Body of pancreas (tissue), 4 donors: Measurements from ENCODE around the gene BRSK1. TPM values are rescaled to one million over a fixed set of nuclear protein-coding genes. Genes with fewer than 3 reads are reported as not detected.

Source experiments
- ATAC-seq: fragments of 150-250 bp; one replicate; pipeline ENCODE4 v1.9.1; 2016
- DNase-seq, 4 donors: peaks; one replicate each; pipeline ENCODE4 v3.0.0-alpha.2; 2019
- H3K27ac ChIP-seq, 4 donors: fragments of 200-600 bp; sonication (generic); 1 replicate in 3 of 4; 2 replicates in 1 of 4; pipeline versions ENCODE4 v1.5.1 to v1.6.1; 2016 to 2019; ENCODE audit warnings: mild to moderate bottlenecking in 1 of 4, mixed read lengths in 1 of 4, moderate library complexity in 1 of 4
- H3K27me3 ChIP-seq, 2 donors: fragments of 200-600 bp; sonication (generic); one replicate each; pipeline ENCODE4 v1.6.0; 2016; ENCODE audit warnings: mild to moderate bottlenecking in 1 of 2
- H3K36me3 ChIP-seq, 2 donors: fragments of 200-600 bp; sonication (generic); replicated peaks in 1 of 2; 2 replicates each; pipeline ENCODE4 v1.5.1; 2016; ENCODE audit warnings: low read depth in 2 of 2; ENCODE audit not compliant: insufficient read depth in 1 of 2
- H3K4me1 ChIP-seq: fragments of 200-600 bp; sonication (generic); one replicate; pipeline ENCODE4 v1.6.0; 2016
- H3K4me3 ChIP-seq, 2 donors: fragments of 200-600 bp; sonication (generic); 1 replicate in 1 of 2; 2 replicates in 1 of 2; pipeline ENCODE4 v1.5.1; 2016 to 2019
- H3K9me3 ChIP-seq, 3 donors: fragments of 200-600 bp; sonication (generic); 1 replicate in 2 of 3; 2 replicates in 1 of 3; pipeline ENCODE4 v1.5.1; 2016
- POLR2A ChIP-seq, 3 donors: fragments of 450-650 bp; IDR thresholded peaks; one replicate each; pipeline ENCODE4 v1.6.1; 2016; ENCODE audit warnings: antibody characterized with exemption in 3 of 3, mild to moderate bottlenecking in 2 of 3
- WGBS, 2 donors: methylation state at CpG; one replicate each; pipeline ENCODE4 v1.1.5; 2017; 5-methylcytosine and 5-hydroxymethylcytosine counted together
- intact Hi-C: fragments of 100-400 bp; cut with DNase I; formaldehyde crosslinking; loops from one replicate; pipeline ENCODE4 v1.15.1; 2023
- total RNA-seq, 2 donors: library from RNA; depleted of rRNA; stranded (reverse); fragments of >200 nt; gene quantifications; one replicate each; pipeline ENCODE4 v1.1.0, GENCODE V29; 2016
- TF ChIP-seq, protein P1 (sequence below), 7 experiments: fragments of 450-650 bp in 4 of 7; fragments of 200-600 bp in 3 of 7; sonication (generic) in 3 of 7; IDR thresholded peaks; one replicate each; pipeline ENCODE4 v1.5.1; 2016 to 2019; ENCODE audit warnings: antibody characterized with exemption in 7 of 7

BRSK1 gene
- total RNA-seq, 2 donors from 2014 or later: 0.66 to 1.0 TPM

DNA sequence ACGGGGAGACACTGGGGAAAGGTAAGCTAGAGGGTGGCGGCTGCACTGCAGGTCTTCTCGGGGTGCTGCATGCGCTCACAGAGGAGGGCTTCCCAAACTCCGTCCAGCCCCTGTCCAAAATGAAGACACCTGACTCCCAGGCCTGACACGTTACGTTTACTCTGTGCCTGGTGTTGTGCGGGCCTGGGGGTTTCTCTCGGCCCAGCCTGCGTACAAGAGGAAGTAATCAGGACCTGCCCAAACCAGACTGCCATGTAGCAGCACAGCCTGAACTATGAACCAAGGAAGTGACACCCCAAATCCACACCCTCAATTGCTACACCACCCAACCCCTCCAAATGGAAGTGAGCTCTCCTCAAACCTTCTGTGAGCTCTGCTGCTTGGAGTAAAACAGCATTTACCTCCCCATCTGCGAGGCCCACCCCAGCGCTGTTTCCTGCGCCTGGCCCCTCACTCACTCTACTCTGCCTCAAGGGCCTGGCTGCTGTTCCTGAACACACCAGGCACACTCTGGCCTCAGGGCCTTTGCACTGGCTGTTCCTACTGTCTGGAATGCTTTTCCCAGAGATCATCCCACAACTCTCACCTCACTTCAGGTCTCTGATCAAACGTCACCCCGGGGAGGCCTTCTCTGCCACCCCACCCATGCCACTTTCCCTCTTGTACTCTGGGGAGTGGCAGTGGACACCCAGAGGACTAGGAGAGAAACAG is 6.9 kb upstream of the BRSK1 start:
- Histone ChIP-seq H3K27me3 (no peaks in the 10 kb centered on the region), H3K4me3 (no peak overlapping the region), H3K36me3 (peaks cover 0 to 8% of the 10 kb centered on the region in 2 donors), H3K4me1 (peaks cover 19% of the 10 kb centered on the region), H3K27ac (no peak overlapping the region), H3K9me3 (no peaks in the 10 kb centered on the region)
- no peak for TF ChIP-seq POLR2A (IDR thresholded peaks at IDR 0.05)
- TF ChIP-seq, protein P1, sequence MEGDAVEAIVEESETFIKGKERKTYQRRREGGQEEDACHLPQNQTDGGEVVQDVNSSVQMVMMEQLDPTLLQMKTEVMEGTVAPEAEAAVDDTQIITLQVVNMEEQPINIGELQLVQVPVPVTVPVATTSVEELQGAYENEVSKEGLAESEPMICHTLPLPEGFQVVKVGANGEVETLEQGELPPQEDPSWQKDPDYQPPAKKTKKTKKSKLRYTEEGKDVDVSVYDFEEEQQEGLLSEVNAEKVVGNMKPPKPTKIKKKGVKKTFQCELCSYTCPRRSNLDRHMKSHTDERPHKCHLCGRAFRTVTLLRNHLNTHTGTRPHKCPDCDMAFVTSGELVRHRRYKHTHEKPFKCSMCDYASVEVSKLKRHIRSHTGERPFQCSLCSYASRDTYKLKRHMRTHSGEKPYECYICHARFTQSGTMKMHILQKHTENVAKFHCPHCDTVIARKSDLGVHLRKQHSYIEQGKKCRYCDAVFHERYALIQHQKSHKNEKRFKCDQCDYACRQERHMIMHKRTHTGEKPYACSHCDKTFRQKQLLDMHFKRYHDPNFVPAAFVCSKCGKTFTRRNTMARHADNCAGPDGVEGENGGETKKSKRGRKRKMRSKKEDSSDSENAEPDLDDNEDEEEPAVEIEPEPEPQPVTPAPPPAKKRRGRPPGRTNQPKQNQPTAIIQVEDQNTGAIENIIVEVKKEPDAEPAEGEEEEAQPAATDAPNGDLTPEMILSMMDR (IDR thresholded peaks at IDR 0.05): no peak
- ATAC-seq (no peak), DNase-seq (no peak)
- WGBS, 2 donors: 86% methylated on average over 15 of the region's 15 CpGs
- intact Hi-C loops: no loop called here

GRCh38 chr19:55277494-55277893 is 6.3 kb upstream of the BRSK1 start:
- Histone ChIP-seq H3K27me3 (no peaks in the 10 kb centered on the region), H3K9me3 (no peaks in the 10 kb centered on the region), H3K36me3 (peaks cover 0 to 8% of the 10 kb centered on the region in 2 donors), H3K4me1 (peaks cover 19% of the 10 kb centered on the region), H3K4me3 (no peak overlapping the region), H3K27ac (no peak overlapping the region)
- ATAC-seq (no peak), DNase-seq (no peak)
- intact Hi-C loops: no loop called here
- WGBS, 2 donors: 83 to 90% methylated on average over 10 to 13 of the region's 17 CpGs
- TF ChIP-seq, protein P1 (IDR thresholded peaks at IDR 0.05): no peak
- TF ChIP-seq POLR2A (IDR thresholded peaks at IDR 0.05): no peak

GRCh38 chr19:55278391-55279135 is 5.2 kb upstream of the BRSK1 start:
- Histone ChIP-seq H3K27ac (no peak overlapping the region), H3K27me3 (no peaks in the 10 kb centered on the region), H3K9me3 (no peaks in the 10 kb centered on the region), H3K4me1 (peaks cover 19% of the 10 kb centered on the region), H3K36me3 (peaks cover 0 to 6% of the 10 kb centered on the region in 2 donors), H3K4me3 (no peak overlapping the region)
- intact Hi-C loops: no loop called here
- ATAC-seq: no peak
- TF ChIP-seq POLR2A (IDR thresholded peaks at IDR 0.05): no peak
- TF ChIP-seq, protein P1 (IDR thresholded peaks at IDR 0.05): no peak
- WGBS, 2 donors: 82 to 84% methylated on average over 10 to 13 of the region's 13 CpGs
- DNase-seq: no peak

GRCh38 chr19:55279340-55279739 is 4.5 kb upstream of the BRSK1 start:
- 2 to 6% methylated on average over 8 to 23 of the region's 23 CpGs for WGBS, 2 donors
- no peaks in the 10 kb centered on the region for H3K27me3 ChIP-seq
- intact Hi-C loops: no loop called here
- DNase-seq: no peak
- peaks cover 19% of the 10 kb centered on the region for H3K4me1 ChIP-seq
- no peaks in the 10 kb centered on the region for H3K9me3 ChIP-seq
- ATAC-seq: no peak
- H3K4me3 ChIP-seq: peak overlapping the region; percentile 40 to 88
- peaks cover 0 to 6% of the 10 kb centered on the region in 2 donors for H3K36me3 ChIP-seq
- H3K27ac ChIP-seq: peak overlapping the region; percentile 6 to 85 (median 58)
- TF ChIP-seq, protein P1 (IDR thresholded peaks at IDR 0.05): no peak
- no peak for TF ChIP-seq POLR2A (IDR thresholded peaks at IDR 0.05)
